H9 (cell line): Measurements from ENCODE around the gene RIPK4. TPM values are rescaled to one million over a fixed set of nuclear protein-coding genes. Genes with fewer than 3 reads are reported as not detected.

Experiments used
- DNase-seq: peaks from one replicate; pipeline ENCODE4 v3.0.0-alpha.2; 2017
- H2AFZ ChIP-seq: one replicate; pipeline ENCODE4 v1.6.1; 2013; ENCODE audit warnings: mild to moderate bottlenecking, low read length, control low read depth, moderate library complexity
- H2AK5ac ChIP-seq: 2 replicates; pipeline ENCODE4 v1.6.1; 2013; ENCODE audit warnings: low read length, control low read depth, mixed read lengths; ENCODE audit not compliant: insufficient read length
- H2BK120ac ChIP-seq: one replicate; pipeline ENCODE4 v1.6.1; 2013; ENCODE audit warnings: low read depth, mild to moderate bottlenecking, low read length, control low read depth, inconsistent platforms; ENCODE audit not compliant: poor library complexity, severe bottlenecking
- H2BK12ac ChIP-seq: 2 replicates; pipeline ENCODE4 v1.6.1; 2013; ENCODE audit warnings: low read length, control low read depth, mixed read lengths, low read depth; ENCODE audit not compliant: insufficient read length
- H2BK15ac ChIP-seq: 2 replicates; pipeline ENCODE4 v1.6.1; 2013; ENCODE audit warnings: low read depth, low read length, control low read depth
- H2BK20ac ChIP-seq: one replicate; pipeline ENCODE4 v1.6.1; 2013; ENCODE audit warnings: low read depth, mild to moderate bottlenecking, low read length, control low read depth, inconsistent platforms; ENCODE audit not compliant: poor library complexity, severe bottlenecking
- H2BK5ac ChIP-seq: 2 replicates; pipeline ENCODE4 v1.6.1; 2013; ENCODE audit warnings: low read length, control low read depth, mixed read lengths; ENCODE audit not compliant: insufficient read length
- H3K14ac ChIP-seq: 2 replicates; pipeline ENCODE4 v1.6.1; 2013; ENCODE audit warnings: low read length, control low read depth; ENCODE audit not compliant: insufficient read depth
- H3K18ac ChIP-seq: 2 replicates; pipeline ENCODE4 v1.6.1; 2013; ENCODE audit warnings: low read depth, mild to moderate bottlenecking, mixed read lengths, low read length, control low read depth; ENCODE audit not compliant: insufficient read length
- H3K23ac ChIP-seq: 2 replicates; pipeline ENCODE4 v1.6.1; 2013; ENCODE audit warnings: low read length, control low read depth, mixed read lengths, low read depth; ENCODE audit not compliant: insufficient read length
- H3K23me2 ChIP-seq: 2 replicates; pipeline ENCODE4 v1.6.1; 2013; ENCODE audit warnings: low read depth, mild to moderate bottlenecking, mixed read lengths, low read length, control low read depth; ENCODE audit not compliant: insufficient read length, poor library complexity, severe bottlenecking
- H3K27ac ChIP-seq: 2 replicates; pipeline ENCODE4 v1.5.1; 2013; ENCODE audit warnings: low read length, control low read depth, mixed read lengths, low read depth; ENCODE audit not compliant: insufficient read length
- H3K27me3 ChIP-seq: 2 replicates; pipeline ENCODE4 v1.6.1; 2013; ENCODE audit warnings: low read length, control low read depth, inconsistent platforms; ENCODE audit not compliant: insufficient read depth
- H3K4ac ChIP-seq: 2 replicates; pipeline ENCODE4 v1.6.1; 2013; ENCODE audit warnings: low read depth, mild to moderate bottlenecking, control low read depth, inconsistent platforms, low read length, moderate library complexity
- H3K4me1 ChIP-seq: 2 replicates; pipeline ENCODE4 v1.6.1; 2013; ENCODE audit warnings: low read length, control low read depth, inconsistent platforms; ENCODE audit not compliant: insufficient read depth
- H3K4me2 ChIP-seq: 2 replicates; pipeline ENCODE4 v1.6.1; 2013; ENCODE audit warnings: low read length, control low read depth, mixed read lengths; ENCODE audit not compliant: insufficient read length, insufficient read depth
- H3K56ac ChIP-seq: 2 replicates; pipeline ENCODE4 v1.6.1; 2013; ENCODE audit warnings: low read depth, mild to moderate bottlenecking, mixed read lengths, low read length, control low read depth; ENCODE audit not compliant: insufficient read length
- H3K79me1 ChIP-seq: 2 replicates; pipeline ENCODE4 v1.6.1; 2013; ENCODE audit warnings: low read depth, mild to moderate bottlenecking, moderate library complexity, low read length, control low read depth, inconsistent platforms; ENCODE audit not compliant: insufficient read depth, poor library complexity, severe bottlenecking
- H3K79me2 ChIP-seq: 2 replicates; pipeline ENCODE4 v1.6.1; 2013; ENCODE audit warnings: low read length, control low read depth, inconsistent platforms; ENCODE audit not compliant: insufficient read depth
- H3K9ac ChIP-seq: 2 replicates; pipeline ENCODE4 v1.6.1; 2013; ENCODE audit warnings: low read length, control low read depth, mixed read lengths; ENCODE audit not compliant: insufficient read length; ENCODE audit errors: extremely low read depth
- H3K9me3 ChIP-seq: one replicate; pipeline ENCODE4 v1.6.1; 2013; ENCODE audit warnings: low read depth, low read length, inconsistent platforms; ENCODE audit not compliant: control insufficient read depth
- H3T11ph ChIP-seq: one replicate; pipeline ENCODE4 v1.6.1; 2013; ENCODE audit warnings: mild to moderate bottlenecking, low read length, control low read depth, inconsistent platforms
- H4K20me1 ChIP-seq: one replicate; pipeline ENCODE4 v1.6.1; 2013; ENCODE audit not compliant: control insufficient read depth, insufficient read length, insufficient read depth
- H4K5ac ChIP-seq: 2 replicates; pipeline ENCODE4 v1.6.1; 2013; ENCODE audit warnings: low read depth, mild to moderate bottlenecking, mixed read lengths, low read length, control low read depth; ENCODE audit not compliant: insufficient read length
- H4K8ac ChIP-seq: replicated peaks from 2 replicates; pipeline ENCODE4 v1.6.1; 2013; ENCODE audit warnings: low read length, control low read depth, mixed read lengths, low read depth; ENCODE audit not compliant: insufficient read length
- H4K91ac ChIP-seq: 2 replicates; pipeline ENCODE4 v1.6.1; 2013; ENCODE audit warnings: low read depth, mild to moderate bottlenecking, moderate library complexity, mixed read lengths, low read length, control low read depth; ENCODE audit not compliant: insufficient read length
- H3K27ac Mint-ChIP-seq, 3 experiments: 2 replicates in 2 of 3; 3 replicates in 1 of 3; pipeline ENCODE4 v1.8.0; 2020 to 2021; ENCODE audit warnings: mixed read lengths in 3 of 3, mild to moderate bottlenecking in 1 of 3, moderate library complexity in 1 of 3
- H3K27me3 Mint-ChIP-seq: 2 replicates; pipeline ENCODE4 v1.8.0; 2021; ENCODE audit warnings: low read depth, mild to moderate bottlenecking, moderate library complexity, mixed read lengths
- H3K36me3 Mint-ChIP-seq, 3 experiments: 2 replicates in 2 of 3; 3 replicates in 1 of 3; pipeline ENCODE4 v1.8.0; 2020 to 2021; ENCODE audit warnings: low read depth in 3 of 3, mixed read lengths in 3 of 3; ENCODE audit not compliant: insufficient read depth in 1 of 3
- H3K4me1 Mint-ChIP-seq, 2 experiments: 2 replicates each; pipeline ENCODE4 v1.8.0; 2020; ENCODE audit warnings: mixed read lengths in 2 of 2
- H3K4me3 Mint-ChIP-seq, 2 experiments: 2 replicates in 1 of 2; 3 replicates in 1 of 2; pipeline ENCODE4 v1.8.0; 2020 to 2021; ENCODE audit warnings: mild to moderate bottlenecking in 2 of 2, mixed read lengths in 2 of 2, moderate library complexity in 1 of 2
- H3K9me3 Mint-ChIP-seq, 2 experiments: 2 replicates in 1 of 2; 3 replicates in 1 of 2; pipeline ENCODE4 v1.8.0; 2020; ENCODE audit warnings: mild to moderate bottlenecking in 2 of 2, mixed read lengths in 2 of 2, moderate library complexity in 1 of 2
- CTCF ChIP-seq: fragments of 200-600 bp; sonication (generic); conservative IDR thresholded peaks from 3 replicates; pipeline ENCODE4 v1.8.0; 2021; ENCODE audit warnings: antibody characterized with exemption, mild to moderate bottlenecking
- whole genome bisulfite sequencing: extraction: QIAGEN DNeasy Blood & Tissue Kit; methylation state at CpG from one replicate; pipeline ENCODE4 v1.1.7; 2013; ENCODE audit warnings: missing lambda C conversion rate, low lambda C conversion rate, mixed read lengths; ENCODE audit not compliant: insufficient read length; ENCODE audit errors: extremely low coverage; 5-methylcytosine and 5-hydroxymethylcytosine counted together
- total RNA-seq: library from RNA; stranded (reverse); gene quantifications from 2 replicates; pipeline ENCODE4 v1.2.1, GENCODE V29; 2021

Gene RIPK4
- total RNA-seq, 1 experiment from 2014 or later: 2.9 TPM

- H3K27ac ChIP-seq: no peak overlapping the region
Measured at GRCh38 chr21:41770901-41771624, 4.2 kb upstream of the RIPK4 start.

More at GRCh38 chr21:41770901-41771624, 4.2 kb upstream of the RIPK4 start:
- Histone ChIP-seq H4K5ac (no peak overlapping the region), H3K4ac (no peak overlapping the region), H3K56ac (no peak overlapping the region), H3K18ac (no peak overlapping the region), H2BK20ac (no peak overlapping the region), H3K14ac (no peak overlapping the region), H3K79me1 (no peaks in the 10 kb centered on the region), H3K9ac (no peak overlapping the region), H2BK120ac (no peak overlapping the region), H2AFZ (no peak overlapping the region), H2BK15ac (no peak overlapping the region), H2BK12ac (no peak overlapping the region), H3K27me3 (peaks cover 39% of the 10 kb centered on the region; the same call in 1 of the 2 replicates), H3K79me2 (no peaks in the 10 kb centered on the region), H3K23ac (no peak overlapping the region), H4K8ac (no peak overlapping the region), H3K9me3 (no peaks in the 10 kb centered on the region), H2BK5ac (no peak overlapping the region), H3K23me2 (peaks cover 6% of the 10 kb centered on the region), H3K4me1 (0 out of 2 replicates have a peak, but pooled peaks cover 2% of the 10 kb centered on the region), H4K20me1 (no peaks in the 10 kb centered on the region), H3T11ph (no peak overlapping the region), H4K91ac (no peak overlapping the region), H2AK5ac (no peak overlapping the region), H3K4me2 (no peak overlapping the region)
- Mint-ChIP-seq H3K4me3 (no peak overlapping the region), H3K27ac (no peak overlapping the region), H3K36me3 (no peaks in the 10 kb centered on the region), H3K9me3 (peaks cover 0 to 2% of the 10 kb centered on the region in 2 experiments; a peak in 2 of 5 replicates), H3K4me1 (peaks cover 35 to 53% of the 10 kb centered on the region in 2 experiments), H3K27me3 (peaks cover 81% of the 10 kb centered on the region)
- DNase-seq: no peak
- no CpG with 5 or more reads among the region's 14 CpGs for WGBS
- no peak for TF ChIP-seq CTCF
